HepG2 (cell line): ENCODE data around the gene ETV2. TPM values are rescaled to one million over a fixed set of nuclear protein-coding genes. Genes with fewer than 3 reads are reported as not detected.

ENCODE experiments used
- CHCHD3 ChIP-seq: sonication (generic); formaldehyde crosslinking; IDR thresholded peaks from 2 replicates; pipeline ENCODE4 v1.8.0; 2022; ENCODE audit warnings: mild to moderate bottlenecking, missing genetic modification reagents, moderate library complexity
- ETV5 ChIP-seq: IDR thresholded peaks from 2 replicates; pipeline ENCODE4 v1.6.1; 2018; ENCODE audit warnings: missing biosample characterization, missing genetic modification reagents, inconsistent platforms, borderline replicate concordance
- HNRNPH1 ChIP-seq: fragments of 200-400 bp; formaldehyde crosslinking; optimal IDR thresholded peaks from 2 replicates; pipeline ENCODE3; 2017; ENCODE audit warnings: mild to moderate bottlenecking, low read depth, low read length
- IKZF1 ChIP-seq: fragments of 450-650 bp; IDR thresholded peaks from 2 replicates; pipeline ENCODE4 v1.7.1; 2016
- KDM5A ChIP-seq: fragments of 200-600 bp; sonication (generic); IDR thresholded peaks from 2 replicates; pipeline ENCODE4 v1.7.0; 2018; ENCODE audit warnings: antibody characterized with exemption, mild to moderate bottlenecking, low read length, borderline replicate concordance
- MXD4 ChIP-seq: IDR thresholded peaks from 2 replicates; pipeline ENCODE4 v1.6.1; 2016; ENCODE audit warnings: mild to moderate bottlenecking, missing biosample characterization, missing genetic modification reagents
- NR2F6 ChIP-seq, 2 experiments: IDR thresholded peaks; 2 replicates each; pipeline ENCODE4 v1.6.1; 2016; ENCODE audit warnings: antibody characterized with exemption in 1 of 2, mild to moderate bottlenecking in 1 of 2
- PAX8 ChIP-seq: sonication (generic); formaldehyde crosslinking; IDR thresholded peaks from 2 replicates; pipeline ENCODE4 v1.8.0; 2022; ENCODE audit warnings: mild to moderate bottlenecking, missing genetic modification reagents, borderline replicate concordance
- PHF8 ChIP-seq: sonication (generic); formaldehyde crosslinking; IDR thresholded peaks from 2 replicates; pipeline ENCODE4 v1.5.0; 2020; ENCODE audit warnings: missing genetic modification reagents
- RBAK ChIP-seq: sonication (generic); formaldehyde crosslinking; IDR thresholded peaks from 2 replicates; pipeline ENCODE4 v1.5.1; 2020; ENCODE audit warnings: mild to moderate bottlenecking, missing genetic modification reagents
- ZNF160 ChIP-seq: sonication (generic); formaldehyde crosslinking; IDR thresholded peaks from 2 replicates; pipeline ENCODE4 v1.8.0; 2022; ENCODE audit warnings: mild to moderate bottlenecking, inconsistent platforms, missing genetic modification reagents
- ZNF33A ChIP-seq: sonication (generic); formaldehyde crosslinking; IDR thresholded peaks from 2 replicates; pipeline ENCODE4 v1.5.1; 2020; ENCODE audit warnings: missing genetic modification reagents, mild to moderate bottlenecking, moderate library complexity, borderline replicate concordance
- ZNF501 ChIP-seq: sonication (generic); formaldehyde crosslinking; IDR thresholded peaks from 2 replicates; pipeline ENCODE4 v1.5.1; 2020; ENCODE audit warnings: mild to moderate bottlenecking, moderate library complexity, missing genetic modification reagents
- ZNF790 ChIP-seq: sonication (generic); formaldehyde crosslinking; IDR thresholded peaks from 2 replicates; pipeline ENCODE4 v1.8.0; 2022; ENCODE audit warnings: missing genetic modification reagents, mild to moderate bottlenecking, borderline replicate concordance
- polyA plus RNA-seq, 8 experiments: library from polyadenylated mRNA; depleted of rRNA in 3 of 8; stranded (reverse) in 7 of 8; unstranded in 1 of 8; fragments of >200 nt; fragmentation: Illumina TruSeq in 4 of 8; extraction: Trizol in 4 of 8; gene quantifications; 2 replicates each; pipeline versions ENCODE4 v1.2.1 to v1.2.3, GENCODE V29; 2011 to 2016; ENCODE audit warnings: low read depth in 4 of 8, missing spikeins in 1 of 8, mixed read lengths in 1 of 8; ENCODE audit not compliant: insufficient read depth in 1 of 8
- total RNA-seq, 5 experiments: library from RNA; depleted of rRNA; stranded (reverse); fragments of >200 nt; fragmentation: Illumina TruSeq; extraction: Trizol; gene quantifications; 2 replicates each; pipeline ENCODE4 v1.2.3, GENCODE V29; 2016; ENCODE audit warnings: low read depth in 1 of 5
- TF ChIP-seq, protein P1 (sequence below): sonication (generic); formaldehyde crosslinking; IDR thresholded peaks from 2 replicates; pipeline ENCODE4 v1.5.0; 2020; ENCODE audit warnings: mild to moderate bottlenecking, low read depth, missing genetic modification reagents, borderline replicate concordance
- TF ChIP-seq, protein P2 (sequence below): fragments of 450-650 bp; IDR thresholded peaks from 2 replicates; pipeline ENCODE4 v1.6.1; 2016
- TF ChIP-seq, protein P3 (sequence below): sonication (generic); formaldehyde crosslinking; IDR thresholded peaks from 2 replicates; pipeline ENCODE4 v1.5.0; 2020; ENCODE audit warnings: mild to moderate bottlenecking, missing genetic modification reagents, moderate library complexity
- TF ChIP-seq, protein P4 (sequence below): sonication (generic); formaldehyde crosslinking; IDR thresholded peaks from 2 replicates; pipeline ENCODE4 v1.4.0; 2020; ENCODE audit warnings: missing genetic modification reagents
- TF ChIP-seq, protein P5 (sequence below): sonication (generic); formaldehyde crosslinking; IDR thresholded peaks from 2 replicates; pipeline ENCODE4 v1.9.0; 2021; ENCODE audit warnings: missing genetic modification reagents, mild to moderate bottlenecking, borderline replicate concordance

Gene ETV2
- total and polyA plus RNA-seq, 2 of the 13 experiments (the other 11 are each of a cell fraction or from before 2014, with no cell fraction given), result 0.07 to 0.20 TPM

DNA sequence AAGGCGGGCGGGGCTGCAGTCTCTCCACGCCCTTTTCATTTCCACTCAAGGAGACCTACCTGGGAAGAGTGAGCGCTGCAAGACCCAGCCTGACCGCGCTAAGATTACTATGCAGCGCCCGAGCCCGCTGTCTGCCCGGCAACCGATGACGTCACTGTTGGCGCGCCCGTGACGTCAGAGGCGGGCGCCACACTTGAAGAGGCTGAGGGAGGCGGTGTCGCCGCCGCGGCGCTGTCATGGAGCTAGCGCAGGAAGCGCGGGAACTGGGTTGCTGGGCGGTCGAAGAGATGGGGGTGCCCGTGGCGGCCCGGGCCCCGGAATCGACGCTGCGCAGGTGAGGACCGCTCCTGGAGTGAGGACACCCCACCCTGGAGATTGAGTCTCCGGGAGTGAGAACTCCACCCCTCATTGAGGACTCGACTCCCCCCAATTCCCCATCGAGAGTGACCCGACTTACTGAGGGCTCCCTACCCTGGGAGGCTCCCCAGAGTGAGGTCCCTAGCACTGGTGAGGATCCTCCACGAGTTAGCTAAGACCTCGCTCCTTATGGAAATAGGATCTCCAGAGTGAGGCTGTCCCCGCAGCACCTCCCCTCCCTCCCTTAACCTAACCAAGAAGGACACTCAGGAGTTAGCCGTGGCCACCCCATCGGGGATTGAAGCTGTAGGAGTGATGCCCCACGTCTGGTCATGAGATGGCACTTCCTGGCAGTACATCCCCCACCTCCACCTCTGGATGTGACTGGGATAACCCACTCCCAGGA lies 28.8 kb upstream of the ETV2 start, which contains the start of gene HAUS5 (continued):
- TF ChIP-seq PAX8 (CRISPR knock-in tag) (no peak), ZNF33A (CRISPR knock-in tag) (no peak), ZNF501 (CRISPR knock-in tag) (peak; percentile 79), MXD4 (peak; percentile 68; the same call in 1 of the 2 replicates), CHCHD3 (CRISPR knock-in tag) (no peak), ETV5 (peak; percentile 53; the same call in 1 of the 2 replicates), ZNF160 (no peak), ZNF790 (no peak), IKZF1 (no peak), RBAK (no peak), KDM5A (peak; percentile 81; the same call in 1 of the 2 replicates), HNRNPH1 (no peak), NR2F6 (IDR thresholded peaks at IDR 0.05) (no peak), NR2F6 (CRISPR knock-in tag; IDR thresholded peaks at IDR 0.05) (peak; percentile 46; the same call in 1 of the 2 replicates), PHF8 (peak; percentile 64; the same call in 1 of the 2 replicates)
- TF ChIP-seq, protein P1, sequence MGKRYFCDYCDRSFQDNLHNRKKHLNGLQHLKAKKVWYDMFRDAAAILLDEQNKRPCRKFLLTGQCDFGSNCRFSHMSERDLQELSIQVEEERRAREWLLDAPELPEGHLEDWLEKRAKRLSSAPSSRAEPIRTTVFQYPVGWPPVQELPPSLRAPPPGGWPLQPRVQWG (CRISPR knock-in tag), result no peak
- TF ChIP-seq, protein P2, sequence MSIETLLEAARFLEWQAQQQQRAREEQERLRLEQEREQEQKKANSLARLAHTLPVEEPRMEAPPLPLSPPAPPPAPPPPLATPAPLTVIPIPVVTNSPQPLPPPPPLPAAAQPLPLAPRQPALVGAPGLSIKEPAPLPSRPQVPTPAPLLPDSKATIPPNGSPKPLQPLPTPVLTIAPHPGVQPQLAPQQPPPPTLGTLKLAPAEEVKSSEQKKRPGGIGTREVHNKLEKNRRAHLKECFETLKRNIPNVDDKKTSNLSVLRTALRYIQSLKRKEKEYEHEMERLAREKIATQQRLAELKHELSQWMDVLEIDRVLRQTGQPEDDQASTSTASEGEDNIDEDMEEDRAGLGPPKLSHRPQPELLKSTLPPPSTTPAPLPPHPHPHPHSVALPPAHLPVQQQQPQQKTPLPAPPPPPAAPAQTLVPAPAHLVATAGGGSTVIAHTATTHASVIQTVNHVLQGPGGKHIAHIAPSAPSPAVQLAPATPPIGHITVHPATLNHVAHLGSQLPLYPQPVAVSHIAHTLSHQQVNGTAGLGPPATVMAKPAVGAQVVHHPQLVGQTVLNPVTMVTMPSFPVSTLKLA, result no peak
- TF ChIP-seq, protein P3, sequence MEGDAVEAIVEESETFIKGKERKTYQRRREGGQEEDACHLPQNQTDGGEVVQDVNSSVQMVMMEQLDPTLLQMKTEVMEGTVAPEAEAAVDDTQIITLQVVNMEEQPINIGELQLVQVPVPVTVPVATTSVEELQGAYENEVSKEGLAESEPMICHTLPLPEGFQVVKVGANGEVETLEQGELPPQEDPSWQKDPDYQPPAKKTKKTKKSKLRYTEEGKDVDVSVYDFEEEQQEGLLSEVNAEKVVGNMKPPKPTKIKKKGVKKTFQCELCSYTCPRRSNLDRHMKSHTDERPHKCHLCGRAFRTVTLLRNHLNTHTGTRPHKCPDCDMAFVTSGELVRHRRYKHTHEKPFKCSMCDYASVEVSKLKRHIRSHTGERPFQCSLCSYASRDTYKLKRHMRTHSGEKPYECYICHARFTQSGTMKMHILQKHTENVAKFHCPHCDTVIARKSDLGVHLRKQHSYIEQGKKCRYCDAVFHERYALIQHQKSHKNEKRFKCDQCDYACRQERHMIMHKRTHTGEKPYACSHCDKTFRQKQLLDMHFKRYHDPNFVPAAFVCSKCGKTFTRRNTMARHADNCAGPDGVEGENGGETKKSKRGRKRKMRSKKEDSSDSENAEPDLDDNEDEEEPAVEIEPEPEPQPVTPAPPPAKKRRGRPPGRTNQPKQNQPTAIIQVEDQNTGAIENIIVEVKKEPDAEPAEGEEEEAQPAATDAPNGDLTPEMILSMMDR (CRISPR knock-in tag), result peak; percentile 49
- TF ChIP-seq, protein P4, sequence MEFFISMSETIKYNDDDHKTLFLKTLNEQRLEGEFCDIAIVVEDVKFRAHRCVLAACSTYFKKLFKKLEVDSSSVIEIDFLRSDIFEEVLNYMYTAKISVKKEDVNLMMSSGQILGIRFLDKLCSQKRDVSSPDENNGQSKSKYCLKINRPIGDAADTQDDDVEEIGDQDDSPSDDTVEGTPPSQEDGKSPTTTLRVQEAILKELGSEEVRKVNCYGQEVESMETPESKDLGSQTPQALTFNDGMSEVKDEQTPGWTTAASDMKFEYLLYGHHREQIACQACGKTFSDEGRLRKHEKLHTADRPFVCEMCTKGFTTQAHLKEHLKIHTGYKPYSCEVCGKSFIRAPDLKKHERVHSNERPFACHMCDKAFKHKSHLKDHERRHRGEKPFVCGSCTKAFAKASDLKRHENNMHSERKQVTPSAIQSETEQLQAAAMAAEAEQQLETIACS (CRISPR knock-in tag), result no peak
- TF ChIP-seq, protein P5, sequence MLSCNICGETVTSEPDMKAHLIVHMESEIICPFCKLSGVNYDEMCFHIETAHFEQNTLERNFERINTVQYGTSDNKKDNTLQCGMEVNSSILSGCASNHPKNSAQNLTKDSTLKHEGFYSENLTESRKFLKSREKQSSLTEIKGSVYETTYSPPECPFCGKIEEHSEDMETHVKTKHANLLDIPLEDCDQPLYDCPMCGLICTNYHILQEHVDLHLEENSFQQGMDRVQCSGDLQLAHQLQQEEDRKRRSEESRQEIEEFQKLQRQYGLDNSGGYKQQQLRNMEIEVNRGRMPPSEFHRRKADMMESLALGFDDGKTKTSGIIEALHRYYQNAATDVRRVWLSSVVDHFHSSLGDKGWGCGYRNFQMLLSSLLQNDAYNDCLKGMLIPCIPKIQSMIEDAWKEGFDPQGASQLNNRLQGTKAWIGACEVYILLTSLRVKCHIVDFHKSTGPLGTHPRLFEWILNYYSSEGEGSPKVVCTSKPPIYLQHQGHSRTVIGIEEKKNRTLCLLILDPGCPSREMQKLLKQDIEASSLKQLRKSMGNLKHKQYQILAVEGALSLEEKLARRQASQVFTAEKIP (CRISPR knock-in tag), result no peak
